ENCODE data around the gene NRG2. TPM values are rescaled to one million over a fixed set of nuclear protein-coding genes. Genes with fewer than 3 reads are reported as not detected.

NRG2 gene
- total RNA-seq: 1 to 10 TPM; 1.9 to 4.8 (median 3.4) TPM
- polyA plus RNA-seq: 1 to 10 TPM in 1 of 2 donors, under 1 TPM in 1; 0.72 to 3.8 TPM
- long read RNA-seq, donor 1, partial matches to known transcripts: 2 of 5 reads
- long read RNA-seq, donor 1, other reads (novel, unspliced or antisense): 3 of 5 reads
- long read RNA-seq, donor 2: 0 reads
- long read RNA-seq, donor 3, partial matches to known transcripts: 1 of 8 reads
- long read RNA-seq, donor 3, other reads (novel, unspliced or antisense): 5 of 8 reads

DNA sequence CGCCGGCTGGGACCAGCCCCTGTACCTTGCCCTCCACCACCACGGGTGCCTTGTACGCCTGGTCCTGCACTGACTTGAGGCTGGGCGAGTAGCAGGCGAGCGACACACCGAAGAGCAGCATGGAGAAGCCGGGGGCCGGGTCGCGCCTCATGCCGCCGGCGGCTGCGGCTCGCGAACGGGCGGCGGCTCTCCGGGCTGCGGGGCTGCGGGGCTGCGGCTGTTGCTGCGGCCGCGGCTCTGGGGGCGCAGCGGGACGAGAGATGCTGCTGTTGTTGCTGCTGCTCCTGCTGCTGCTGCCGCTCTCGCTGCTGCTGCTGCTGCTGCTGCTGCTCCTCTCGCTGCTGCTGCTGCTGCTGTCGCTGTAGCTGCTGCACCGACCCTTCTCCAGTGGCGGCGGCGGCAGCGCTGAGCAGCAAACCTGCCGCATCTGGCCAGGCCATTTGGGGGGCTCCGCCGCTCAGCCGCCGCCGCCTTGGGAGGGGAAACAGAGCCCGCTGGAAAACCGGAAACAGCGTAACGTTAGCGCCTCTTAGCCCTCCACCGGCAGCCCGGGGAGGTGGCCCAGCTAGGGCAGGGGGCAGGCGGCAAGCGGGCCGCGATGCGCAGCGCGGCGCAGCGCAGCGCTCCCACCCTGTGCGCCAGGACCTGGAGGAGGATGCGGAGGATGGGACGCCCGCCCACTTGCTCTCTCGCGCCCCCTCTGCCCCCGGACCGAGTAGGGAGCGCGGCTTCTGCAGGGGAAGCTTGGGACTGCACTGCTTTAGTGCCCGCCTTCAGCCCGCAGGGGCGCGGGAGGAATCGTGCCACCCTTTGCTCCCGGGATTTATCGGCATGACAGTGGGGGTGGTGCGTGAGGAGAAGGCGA lies at the start of gene NRG2:
Gene NRG2, minus strand, starts transcription at position 657 of the 865 bp plus-strand sequence.
- Histone ChIP-seq H3K27me3 (peaks cover 0 to 47% (median 0%) of the 10 kb centered on the region in 9 donors), H3K36me3 (no peaks in the 10 kb centered on the region), H3K27ac (peak within 1 kb of the TSS; percentile 43 to 93 (median 82)), H3K4me3 (peak within 1 kb of the TSS; percentile 57 to 89 (median 72)), H3K9me3 (no peaks in the 10 kb centered on the region), H3K4me1 (peaks cover 0 to 48% (median 27%) of the 10 kb centered on the region in 12 donors)
- 0 to 1% (median 0%) methylated on average over 21 to 82 of the region's 82 CpGs for WGBS, 4 donors
- intact Hi-C loops (cut with DNase I): loop anchor here in 6 of 10 donors (5.0 to 10.0 kb wide), 7 partner anchors 41 to 256 kb away; no protein-coding TSS in a partner anchor
- peak; percentile 74 to 88 (median 77) for DNase-seq
- TF ChIP-seq POLR2A (IDR thresholded peaks at IDR 0.05): peak in 1 of 2 donors; percentile 41
- TF ChIP-seq, protein P1, sequence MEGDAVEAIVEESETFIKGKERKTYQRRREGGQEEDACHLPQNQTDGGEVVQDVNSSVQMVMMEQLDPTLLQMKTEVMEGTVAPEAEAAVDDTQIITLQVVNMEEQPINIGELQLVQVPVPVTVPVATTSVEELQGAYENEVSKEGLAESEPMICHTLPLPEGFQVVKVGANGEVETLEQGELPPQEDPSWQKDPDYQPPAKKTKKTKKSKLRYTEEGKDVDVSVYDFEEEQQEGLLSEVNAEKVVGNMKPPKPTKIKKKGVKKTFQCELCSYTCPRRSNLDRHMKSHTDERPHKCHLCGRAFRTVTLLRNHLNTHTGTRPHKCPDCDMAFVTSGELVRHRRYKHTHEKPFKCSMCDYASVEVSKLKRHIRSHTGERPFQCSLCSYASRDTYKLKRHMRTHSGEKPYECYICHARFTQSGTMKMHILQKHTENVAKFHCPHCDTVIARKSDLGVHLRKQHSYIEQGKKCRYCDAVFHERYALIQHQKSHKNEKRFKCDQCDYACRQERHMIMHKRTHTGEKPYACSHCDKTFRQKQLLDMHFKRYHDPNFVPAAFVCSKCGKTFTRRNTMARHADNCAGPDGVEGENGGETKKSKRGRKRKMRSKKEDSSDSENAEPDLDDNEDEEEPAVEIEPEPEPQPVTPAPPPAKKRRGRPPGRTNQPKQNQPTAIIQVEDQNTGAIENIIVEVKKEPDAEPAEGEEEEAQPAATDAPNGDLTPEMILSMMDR (IDR thresholded peaks at IDR 0.05): peak; percentile 35 to 69 (median 58)
- peak; percentile 80 to 92 (median 86) for ATAC-seq

DNA sequence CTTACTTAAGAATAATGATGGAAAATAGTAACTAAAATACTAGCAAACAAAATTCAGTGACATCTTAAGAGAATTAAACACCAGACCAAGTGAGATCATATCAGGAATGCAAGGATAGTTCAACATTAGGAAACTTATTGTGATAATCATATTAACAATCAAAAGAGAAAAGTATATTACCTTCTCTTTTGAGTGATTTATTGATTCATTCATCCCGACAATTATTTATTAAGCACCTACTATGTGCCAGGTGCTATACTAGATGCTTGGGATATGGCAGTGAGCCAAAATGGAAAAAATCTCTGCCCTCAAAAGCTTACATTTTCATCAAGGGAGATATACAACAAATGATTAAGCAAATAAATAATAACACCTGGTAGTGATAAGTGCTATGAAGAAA lies 47.2 kb upstream of the NRG2 start:
- intact Hi-C loops (cut with DNase I): no loop called here

DNA sequence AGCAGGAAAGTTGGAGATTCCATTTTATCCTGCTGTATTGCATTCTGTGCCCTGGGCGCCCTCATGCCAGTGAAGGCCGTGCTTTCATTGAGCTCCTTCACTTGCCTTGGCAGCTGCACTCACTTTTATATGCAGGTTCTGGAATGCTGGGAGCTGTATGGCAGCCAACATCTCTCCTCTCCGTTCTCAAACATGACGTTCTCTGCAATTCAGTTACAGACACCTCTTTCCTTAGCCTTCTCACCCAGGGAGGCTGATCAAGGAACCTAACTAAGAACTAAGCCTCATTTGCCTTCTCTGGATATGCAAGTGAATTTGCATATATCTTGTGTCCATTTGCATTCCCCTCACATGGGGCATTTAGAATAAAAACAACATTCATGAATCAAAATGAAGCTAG lies 41.4 kb upstream of the NRG2 start:
- TF ChIP-seq POLR2A (IDR thresholded peaks at IDR 0.05): no peak
- TF ChIP-seq, protein P1 (IDR thresholded peaks at IDR 0.05): no peak
- 22 to 30% (median 29%) methylated on average over 4 of the region's 4 CpGs for WGBS, 4 donors
- DNase-seq (peak in 4 of 5 donors; percentile 31 to 60 (median 41)), ATAC-seq (peak; percentile 80 to 90 (median 84))
- intact Hi-C loops (cut with DNase I): no loop called here
- Histone ChIP-seq H3K4me1 (no peaks in the 10 kb centered on the region), H3K27me3 (peaks cover 0 to 6% (median 0%) of the 10 kb centered on the region in 9 donors), H3K27ac (peak overlapping the region in 3 of 12 donors; percentile 6 to 18 (median 7)), H3K9me3 (peaks cover 0 to 6% (median under 1%) of the 10 kb centered on the region in 12 donors), H3K4me3 (no peak overlapping the region), H3K36me3 (no peaks in the 10 kb centered on the region)

More for the DNA sequence above, 47.2 kb upstream of the NRG2 start:
- peaks cover 0 to 3% (median 0%) of the 10 kb centered on the region in 9 donors for H3K27me3 ChIP-seq
- H3K27ac ChIP-seq: no peak overlapping the region
- no peak for ATAC-seq
- peaks cover 0 to 26% (median 11%) of the 10 kb centered on the region in 12 donors for H3K9me3 ChIP-seq
- WGBS, 4 donors: 78 to 90% (median 85%) methylated on average over 1 of the region's 1 CpG
- H3K36me3 ChIP-seq: no peaks in the 10 kb centered on the region
- H3K4me1 ChIP-seq: no peaks in the 10 kb centered on the region
- no peak overlapping the region for H3K4me3 ChIP-seq
- TF ChIP-seq, protein P1 (IDR thresholded peaks at IDR 0.05): no peak
- no peak for TF ChIP-seq POLR2A (IDR thresholded peaks at IDR 0.05)
- no peak for DNase-seq

DNA sequence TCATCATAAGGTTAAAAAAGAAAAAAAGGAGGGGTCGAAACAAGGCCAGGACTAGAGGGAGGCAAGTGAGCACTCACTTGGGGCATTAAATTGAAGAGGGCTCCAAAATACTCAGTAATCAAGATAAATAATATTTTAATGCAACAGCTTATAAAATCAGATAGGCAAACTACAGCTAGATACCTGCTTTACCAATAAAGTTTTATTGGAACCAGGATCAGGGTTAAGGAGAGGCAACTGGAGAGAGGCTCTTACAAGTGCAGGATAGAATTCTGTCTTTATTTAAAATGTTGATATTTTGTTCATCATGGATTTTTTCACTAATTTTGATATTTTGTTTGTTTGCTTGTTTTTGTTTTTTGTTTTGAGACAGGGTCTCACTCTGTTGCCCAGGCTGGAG lies 40.6 kb upstream of the NRG2 start:
- 86 to 96% (median 92%) methylated on average over 1 of the region's 1 CpG for WGBS, 4 donors
- Histone ChIP-seq H3K36me3 (no peaks in the 10 kb centered on the region), H3K27ac (no peak overlapping the region), H3K4me3 (no peak overlapping the region), H3K9me3 (no peaks in the 10 kb centered on the region), H3K4me1 (no peaks in the 10 kb centered on the region), H3K27me3 (peaks cover 0 to 6% (median 0%) of the 10 kb centered on the region in 9 donors)
- no peak for TF ChIP-seq POLR2A (IDR thresholded peaks at IDR 0.05)
- TF ChIP-seq, protein P1 (IDR thresholded peaks at IDR 0.05): no peak
- intact Hi-C loops (cut with DNase I): no loop called here
- no peak for DNase-seq
- ATAC-seq: no peak
